Measurements from ENCODE around the gene SERGEF.
A peak's percentile ranks its signal among the peaks of the same experiment; 100 is the strongest.

Gene SERGEF

DNA sequence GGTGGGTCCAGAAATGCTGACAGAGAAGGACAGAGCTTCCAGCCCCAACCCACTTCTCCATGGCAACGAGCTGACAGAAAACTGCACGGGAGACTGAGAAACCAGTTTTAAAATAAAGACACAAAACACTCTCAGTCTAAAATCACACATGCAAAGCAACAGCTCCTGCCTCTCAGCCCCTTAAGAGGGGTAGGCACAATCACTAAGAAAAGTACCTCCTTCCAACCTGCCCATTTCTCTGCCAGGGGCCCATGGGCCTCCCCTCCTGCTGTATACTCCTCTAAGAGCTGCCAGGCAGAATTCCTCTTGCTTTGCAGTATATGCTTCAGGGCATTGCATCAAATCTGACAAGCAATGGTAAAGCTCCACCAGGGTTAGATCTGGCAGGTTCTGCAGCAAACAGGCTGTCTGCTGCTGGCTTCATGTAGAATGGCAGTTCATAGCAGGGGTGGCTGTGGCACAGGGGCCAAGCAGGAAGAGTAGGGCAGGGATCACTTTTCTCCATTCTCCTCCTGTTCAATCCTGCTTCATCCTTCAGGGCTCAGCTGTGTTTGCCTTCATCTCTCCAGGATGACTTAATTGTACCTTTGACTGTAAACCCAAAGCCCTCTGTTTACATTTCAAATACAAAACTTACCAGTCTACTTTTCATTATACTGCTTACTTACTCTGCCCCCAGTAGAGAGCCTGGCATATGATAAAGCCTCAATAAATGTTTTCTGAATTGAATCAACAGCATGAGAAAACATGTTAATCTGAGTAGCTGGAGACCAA lies 200.6 kb downstream of the SERGEF start:
- TF ChIP-seq, protein P1, sequence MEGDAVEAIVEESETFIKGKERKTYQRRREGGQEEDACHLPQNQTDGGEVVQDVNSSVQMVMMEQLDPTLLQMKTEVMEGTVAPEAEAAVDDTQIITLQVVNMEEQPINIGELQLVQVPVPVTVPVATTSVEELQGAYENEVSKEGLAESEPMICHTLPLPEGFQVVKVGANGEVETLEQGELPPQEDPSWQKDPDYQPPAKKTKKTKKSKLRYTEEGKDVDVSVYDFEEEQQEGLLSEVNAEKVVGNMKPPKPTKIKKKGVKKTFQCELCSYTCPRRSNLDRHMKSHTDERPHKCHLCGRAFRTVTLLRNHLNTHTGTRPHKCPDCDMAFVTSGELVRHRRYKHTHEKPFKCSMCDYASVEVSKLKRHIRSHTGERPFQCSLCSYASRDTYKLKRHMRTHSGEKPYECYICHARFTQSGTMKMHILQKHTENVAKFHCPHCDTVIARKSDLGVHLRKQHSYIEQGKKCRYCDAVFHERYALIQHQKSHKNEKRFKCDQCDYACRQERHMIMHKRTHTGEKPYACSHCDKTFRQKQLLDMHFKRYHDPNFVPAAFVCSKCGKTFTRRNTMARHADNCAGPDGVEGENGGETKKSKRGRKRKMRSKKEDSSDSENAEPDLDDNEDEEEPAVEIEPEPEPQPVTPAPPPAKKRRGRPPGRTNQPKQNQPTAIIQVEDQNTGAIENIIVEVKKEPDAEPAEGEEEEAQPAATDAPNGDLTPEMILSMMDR (conservative IDR thresholded peaks at IDR 0.05): no peak
- H3K27ac ChIP-seq: peak overlapping the region; percentile 70

DNA sequence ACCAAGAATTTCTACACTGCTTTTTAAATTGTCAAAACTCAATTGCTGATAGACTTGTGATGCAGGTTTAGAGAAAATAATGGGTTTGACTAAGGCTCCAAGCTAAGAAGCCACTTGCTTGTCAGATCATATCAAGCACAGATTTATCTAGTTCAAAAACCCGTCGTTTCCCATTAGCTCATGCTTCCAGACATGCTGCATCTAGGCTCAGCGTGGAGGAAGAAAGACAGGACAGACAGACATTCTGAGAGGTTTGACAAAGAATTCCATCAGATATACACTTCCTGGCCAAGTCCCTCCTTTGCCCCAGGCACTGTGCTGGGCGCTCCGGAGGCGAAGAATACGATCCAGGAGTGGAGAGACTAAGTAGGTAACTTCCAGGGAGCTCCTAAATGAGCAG lies 201.5 kb downstream of the SERGEF start:
- TF ChIP-seq, protein P1 (conservative IDR thresholded peaks at IDR 0.05): no peak
- peak overlapping the region; percentile 70 for H3K27ac ChIP-seq

DNA sequence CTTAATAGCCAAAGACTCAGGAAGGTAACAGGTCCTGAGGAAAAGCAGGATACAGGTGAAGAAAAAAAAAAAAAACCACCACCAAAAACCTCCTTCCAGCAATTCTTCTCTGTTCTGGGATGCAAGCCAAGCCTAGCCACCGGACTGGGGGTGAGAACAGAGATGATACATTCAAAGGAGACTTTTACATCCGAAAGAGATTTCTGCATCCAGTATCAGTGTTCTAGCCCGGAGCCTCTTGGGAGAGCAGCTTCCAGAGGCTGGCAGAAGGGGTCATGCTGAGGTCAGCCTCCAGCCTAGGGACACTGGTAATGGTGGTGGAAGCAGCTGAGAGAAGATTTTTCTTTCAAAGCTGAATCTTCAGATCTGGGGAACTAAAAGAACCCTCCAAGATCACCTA lies 202.1 kb downstream of the SERGEF start:
- no peak overlapping the region for H3K27ac ChIP-seq
- TF ChIP-seq, protein P1 (conservative IDR thresholded peaks at IDR 0.05): no peak

DNA sequence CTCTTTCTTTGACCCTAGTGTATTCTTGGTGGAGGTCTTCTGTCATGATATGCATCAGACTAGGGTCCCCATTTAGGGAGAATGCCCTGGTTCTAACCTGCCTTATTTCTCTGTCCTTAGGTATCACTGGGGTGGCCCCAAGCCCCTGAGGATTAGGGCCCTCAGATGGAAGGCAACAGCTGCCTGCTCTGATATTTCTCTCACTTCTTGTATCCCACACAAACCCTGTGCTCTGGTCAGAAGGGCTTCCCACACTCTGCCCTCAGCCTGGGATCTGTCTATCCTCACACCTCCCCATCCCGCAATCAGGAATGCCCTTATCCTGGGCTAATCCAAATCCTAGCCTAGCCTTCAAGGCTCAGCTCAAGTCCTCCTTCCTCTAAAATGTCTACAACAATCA lies 202.8 kb downstream of the SERGEF start:
- no peak overlapping the region for H3K27ac ChIP-seq

DNA sequence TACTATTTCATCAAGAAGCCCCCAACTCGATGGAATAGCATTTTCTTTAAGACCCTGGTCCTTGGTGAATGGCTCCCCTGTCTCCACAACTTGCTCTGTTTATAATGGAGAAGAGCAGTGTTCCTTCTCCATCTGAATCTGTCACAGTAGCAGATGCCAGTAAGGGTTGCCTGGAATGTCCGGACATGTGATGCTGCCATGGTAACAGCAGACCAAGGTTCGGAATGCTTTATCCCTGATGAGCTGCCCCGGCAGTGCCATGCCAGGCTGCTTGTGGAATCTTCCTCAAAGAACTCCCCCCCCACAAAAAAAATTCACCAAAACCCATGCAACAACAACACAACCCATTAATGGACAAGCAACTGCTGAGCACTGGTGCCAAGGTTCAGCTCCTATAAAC lies 205.8 kb downstream of the SERGEF start:
- no peak overlapping the region for H3K27ac ChIP-seq
- TF ChIP-seq, protein P1 (conservative IDR thresholded peaks at IDR 0.05): no peak

More for the DNA sequence above, 202.8 kb downstream of the SERGEF start:
- TF ChIP-seq, protein P1 (conservative IDR thresholded peaks at IDR 0.05): no peak

DNA sequence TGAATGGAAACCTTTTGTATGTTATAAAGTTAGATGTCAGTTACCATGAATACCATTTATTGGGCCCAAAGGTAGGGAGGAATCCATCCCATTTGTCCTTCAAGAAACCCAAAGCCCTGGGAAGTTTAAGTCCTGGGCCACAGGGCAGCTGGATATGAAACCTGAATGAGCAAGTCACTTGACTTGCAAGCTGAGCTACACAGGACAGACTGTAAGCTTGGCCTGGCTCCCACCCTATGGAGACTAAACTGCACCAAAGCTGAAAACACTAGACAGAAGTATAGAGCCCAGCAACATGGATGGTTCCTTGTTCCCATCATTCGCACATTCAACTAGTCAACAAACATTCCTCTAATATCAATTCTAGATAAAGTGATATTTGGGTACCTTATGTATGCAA lies 207.0 kb downstream of the SERGEF start:
- TF ChIP-seq, protein P1 (conservative IDR thresholded peaks at IDR 0.05): no peak

DNA sequence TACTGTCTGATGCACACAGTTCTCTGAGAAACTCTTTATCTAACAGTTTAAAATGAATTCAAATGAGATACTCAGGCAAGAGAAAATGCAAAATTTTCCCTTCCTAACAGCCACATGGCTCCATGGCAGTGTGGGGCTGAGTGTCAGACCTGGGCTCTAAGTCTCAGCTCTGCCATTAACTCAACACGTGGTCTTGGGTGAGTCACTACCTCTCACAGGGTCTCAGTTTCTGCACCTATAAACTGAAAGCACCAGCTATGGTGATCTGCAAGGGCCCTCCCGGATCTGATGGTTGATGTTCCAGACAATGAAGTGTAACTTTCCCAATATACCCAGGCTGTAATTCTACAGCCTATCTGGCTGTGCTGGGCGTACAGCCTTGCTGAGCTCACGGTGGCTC lies 207.8 kb downstream of the SERGEF start:
- TF ChIP-seq, protein P1 (conservative IDR thresholded peaks at IDR 0.05): no peak
- H3K27ac ChIP-seq: no peak overlapping the region

More for the DNA sequence above, 207.0 kb downstream of the SERGEF start:
- H3K27ac ChIP-seq: no peak overlapping the region

All from VCaP (cell line).